Measurements from ENCODE around the gene TMEM31.

DNA sequence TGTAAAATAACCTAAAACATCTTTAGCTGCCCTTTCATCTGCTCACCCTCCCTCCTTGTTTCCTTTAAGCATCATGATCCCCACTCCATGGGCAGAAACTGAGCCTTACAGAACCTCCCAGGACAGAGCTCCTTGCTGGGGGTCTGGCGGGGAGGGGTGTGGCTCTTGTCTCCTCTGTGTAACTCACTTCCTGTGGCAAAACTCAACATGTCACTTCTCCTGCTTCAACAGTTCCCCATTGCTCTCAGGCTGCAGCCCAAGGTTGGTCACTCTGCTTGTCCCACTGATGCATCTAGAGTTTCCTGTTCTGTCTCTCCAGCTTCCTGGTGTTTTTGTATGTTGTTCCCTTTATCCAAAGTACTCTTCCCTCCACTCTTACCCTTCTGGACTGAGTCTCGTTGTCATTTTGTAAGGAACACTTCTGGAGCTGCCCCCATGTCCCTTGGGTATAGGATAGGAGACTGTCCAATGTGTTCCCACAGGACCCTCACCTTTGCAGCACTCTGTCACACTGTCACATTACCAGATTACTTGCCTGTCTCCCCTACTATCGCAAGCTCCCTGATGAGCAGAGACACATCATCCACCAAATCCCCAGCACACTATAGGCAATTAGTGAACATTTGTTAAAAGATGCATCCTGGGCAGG lies 19.6 kb downstream of the TMEM31 start:
- TF ChIP-seq YY1 (IDR thresholded peaks at IDR 0.05; ENCODE audit: insufficient read depth, insufficient read length): no peak
- TF ChIP-seq SUZ12 (IDR thresholded peaks at IDR 0.05; ENCODE audit: extremely low read depth, insufficient read depth, insufficient read length): no peak
- no peak for TF ChIP-seq ZNF274 (IDR thresholded peaks at IDR 0.05; ENCODE audit: low read depth, low read length)
